GM19397 (cell line): ENCODE measurements around the gene G6PC3.
"Not testable (repeated sequence)": the region's sequence is repeated elsewhere in the genome, so short reads cannot be mapped to it uniquely, and the experiment has no call there.

ENCODE experiments used
- ATAC-seq: cut with Tn5 transposase; IDR thresholded peaks from one replicate; pipeline ENCODE4 v1.9.1; 2021; ENCODE audit warnings: mild to moderate bottlenecking, moderate library complexity; ENCODE audit not compliant: unreplicated experiment

The G6PC3 gene

GRCh38 chr17:44105483-44105882 lies 34.9 kb downstream of the G6PC3 start:
- no peak for ATAC-seq

- no peak for ATAC-seq
Observed at GRCh38 chr17:44105941-44106340, 35.4 kb downstream of the G6PC3 start.

- no peak for ATAC-seq
Observed at GRCh38 chr17:44106801-44107200, 36.3 kb downstream of the G6PC3 start.

DNA sequence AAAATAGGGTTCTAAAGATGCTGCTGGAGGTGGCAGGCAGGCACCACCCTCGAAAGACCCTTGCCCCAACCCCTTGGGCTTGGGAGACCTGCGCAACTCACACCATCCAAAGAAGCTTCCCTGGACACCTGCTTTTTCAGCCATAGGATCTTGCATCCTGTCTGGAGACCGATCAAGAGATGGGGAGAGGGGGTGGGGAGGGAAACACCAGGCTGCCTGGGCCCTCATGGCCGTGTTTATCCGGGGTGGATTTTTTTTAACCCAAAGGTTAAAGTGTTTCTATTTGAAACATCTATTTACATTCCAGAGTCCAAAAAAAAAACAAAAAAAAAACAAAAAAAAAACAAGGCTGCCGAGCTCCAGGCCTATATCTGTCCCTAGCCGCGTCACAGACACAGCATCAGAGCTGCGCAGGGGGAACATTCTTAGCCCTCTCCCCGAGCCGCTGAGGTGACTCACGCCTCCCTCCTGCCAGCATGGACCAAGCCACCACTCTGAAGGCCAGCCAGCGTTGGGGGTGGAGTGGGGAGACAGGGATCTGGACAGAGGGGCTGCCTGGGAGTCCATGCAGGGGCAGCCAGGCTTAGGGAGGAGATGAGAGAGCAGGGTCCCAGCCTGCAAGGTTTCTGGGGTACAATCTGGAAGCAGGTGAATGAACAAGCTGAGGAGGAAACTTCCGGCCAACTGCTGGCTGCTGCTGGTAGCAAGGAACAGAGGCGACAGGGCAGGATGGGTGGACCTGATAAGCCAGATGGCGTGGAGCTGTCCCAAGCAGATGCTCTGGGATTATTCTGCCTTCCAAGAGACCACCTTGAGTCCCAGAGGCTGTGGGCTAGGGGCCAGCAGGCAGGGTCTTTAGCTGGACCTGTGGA lies 38.1 kb downstream of the G6PC3 start:
- no peak for ATAC-seq

DNA sequence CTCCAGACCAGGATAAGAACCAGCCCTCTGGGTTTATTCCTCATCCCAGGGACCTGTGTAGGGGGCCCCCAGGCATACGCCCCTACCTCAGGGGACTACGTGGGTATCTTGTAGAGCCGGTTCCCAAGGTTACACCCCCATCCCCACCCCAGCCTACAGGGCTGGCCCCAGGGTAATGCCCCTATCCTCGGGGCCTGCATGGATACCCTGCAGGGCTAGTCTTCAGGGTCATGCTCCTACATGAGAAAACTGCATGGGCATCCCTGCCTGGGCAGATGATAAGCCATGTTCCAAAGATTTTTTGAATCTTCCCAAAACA lies 38.7 kb downstream of the G6PC3 start:
- no peak for ATAC-seq

GRCh38 chr17:44110011-44110686 lies 39.6 kb downstream of the G6PC3 start:
- ATAC-seq, result no peak

DNA sequence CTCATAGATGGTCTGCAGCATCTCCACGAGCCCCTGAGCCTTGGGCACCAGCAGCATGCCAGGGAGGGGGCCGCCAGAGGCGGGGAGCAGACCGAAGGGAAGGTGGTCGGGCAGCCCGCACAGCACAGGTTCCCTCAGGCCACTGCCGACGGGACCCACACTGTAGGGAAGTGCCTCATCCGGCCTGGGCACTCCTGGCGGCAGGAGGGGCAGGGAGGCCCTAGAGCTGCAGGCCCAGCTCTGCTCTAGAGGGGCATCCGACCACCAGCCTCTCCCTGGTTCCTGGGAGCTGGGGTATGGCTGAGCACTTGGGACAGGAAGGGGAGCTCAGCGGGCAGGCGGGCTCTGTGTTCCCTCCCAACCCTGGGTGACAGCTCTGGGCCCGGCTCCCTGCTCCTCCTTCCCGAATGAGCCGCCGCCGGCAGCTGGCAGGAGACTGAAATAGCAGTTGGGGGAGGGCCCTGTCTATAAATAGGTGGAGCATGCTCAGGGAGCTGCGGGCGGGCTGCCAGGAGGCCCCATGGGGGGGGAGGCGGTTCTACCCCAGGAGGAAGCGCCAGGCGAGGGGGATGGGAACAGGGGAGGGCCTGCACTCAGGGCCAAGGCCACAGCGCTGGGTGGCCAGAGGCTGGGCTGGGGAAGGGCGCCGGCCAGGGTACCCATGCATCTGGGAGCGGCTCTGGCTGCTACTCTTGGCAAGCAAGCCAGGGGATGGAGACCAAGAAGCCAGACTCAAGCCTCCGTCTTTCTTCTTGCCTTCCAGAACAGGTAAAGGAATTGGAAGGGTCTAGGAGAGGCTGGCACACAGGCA lies 40.5 kb downstream of the G6PC3 start:
- peak; percentile 55 for ATAC-seq

DNA sequence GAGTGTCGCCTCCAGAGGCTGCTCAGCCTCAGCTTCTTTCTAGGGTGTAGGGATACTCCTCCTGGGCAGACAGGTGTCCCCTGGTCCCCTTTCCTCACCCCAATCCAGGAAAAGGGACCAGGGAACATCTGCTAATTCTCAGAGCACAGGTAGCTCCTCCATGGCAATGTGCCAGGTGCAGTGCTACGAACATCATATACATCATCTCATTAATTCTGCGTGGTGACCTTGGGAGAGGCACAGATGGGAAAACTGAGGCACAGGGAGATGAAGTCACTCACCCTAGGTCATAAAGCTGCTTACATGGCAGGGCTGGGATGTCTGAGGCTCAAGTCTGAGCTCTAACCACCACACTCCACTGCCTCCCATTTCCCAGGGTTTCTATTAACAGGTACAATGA lies 41.2 kb downstream of the G6PC3 start:
- ATAC-seq, result no peak

DNA sequence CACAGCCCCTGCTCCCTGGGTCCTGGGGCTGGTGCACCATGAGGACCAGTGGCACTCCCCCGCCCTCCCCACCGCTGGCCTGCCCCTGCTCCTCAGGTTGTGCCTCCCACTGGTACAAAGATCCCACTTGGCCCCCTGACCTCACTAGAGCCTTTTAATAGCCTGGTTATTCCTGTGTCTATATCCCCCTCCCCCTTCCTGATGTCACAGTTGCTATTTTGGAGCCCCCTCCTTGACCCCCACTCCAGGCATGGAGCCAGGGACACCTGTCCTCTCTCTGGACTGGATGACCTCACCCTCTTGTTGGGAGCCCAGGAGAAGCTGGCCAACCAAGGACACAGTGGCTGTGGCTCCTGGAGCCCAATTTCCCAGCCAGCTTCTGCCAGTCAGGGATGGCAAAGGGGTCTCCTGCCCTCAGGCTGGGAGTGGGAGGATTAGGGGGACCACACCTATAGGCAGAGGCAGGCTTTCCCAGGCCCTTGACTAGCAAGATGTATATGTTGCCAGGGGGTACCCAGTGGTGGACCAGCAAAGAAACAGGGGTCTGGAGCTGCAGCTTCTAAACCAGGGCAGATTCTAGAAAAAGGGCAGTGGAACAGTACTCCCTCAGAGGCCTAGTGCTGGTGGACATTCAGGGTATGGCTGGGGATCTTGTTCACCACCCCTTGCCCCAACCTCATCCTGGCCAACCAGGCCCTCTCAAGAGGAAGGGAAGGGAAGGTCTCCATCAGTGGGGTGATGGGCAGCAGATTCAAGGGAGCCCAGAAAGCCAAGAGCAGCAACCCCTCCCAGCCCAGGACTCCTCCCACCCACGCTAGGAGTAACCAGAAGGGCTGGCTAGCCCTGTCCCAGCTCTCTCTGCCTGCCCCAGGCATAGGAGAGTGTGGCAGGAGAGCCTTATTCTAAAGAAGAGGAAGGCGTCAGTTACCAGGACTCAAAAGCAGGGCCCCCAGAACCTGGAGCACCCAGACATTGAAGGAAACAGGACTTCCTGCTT lies 42.0 kb downstream of the G6PC3 start:
- no peak for ATAC-seq

DNA sequence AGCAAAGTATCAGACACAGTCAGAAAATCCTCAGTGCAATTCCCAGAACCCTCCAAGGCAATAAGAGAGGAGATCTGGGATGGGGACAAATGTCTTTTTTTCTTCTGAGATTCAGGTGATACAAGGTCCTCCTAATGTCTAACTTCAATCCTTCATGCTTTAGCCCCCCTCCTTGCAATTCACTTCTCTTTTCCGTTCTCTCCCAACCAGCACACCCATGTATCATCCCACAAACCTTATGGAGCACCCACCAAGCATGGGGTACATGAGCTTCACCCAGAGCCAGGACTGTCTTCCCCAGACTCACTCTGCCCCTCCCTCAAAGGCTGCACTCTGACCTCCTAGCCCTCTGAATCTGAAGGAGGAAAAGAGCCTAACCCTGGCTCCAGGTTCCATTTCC lies 42.8 kb downstream of the G6PC3 start:
- ATAC-seq, result no peak

- no peak for ATAC-seq
Observed at GRCh38 chr17:44113868-44114840, 43.6 kb downstream of the G6PC3 start.

- no peak for ATAC-seq
Observed at GRCh38 chr17:44115585-44116415, 45.3 kb downstream of the G6PC3 start.

DNA sequence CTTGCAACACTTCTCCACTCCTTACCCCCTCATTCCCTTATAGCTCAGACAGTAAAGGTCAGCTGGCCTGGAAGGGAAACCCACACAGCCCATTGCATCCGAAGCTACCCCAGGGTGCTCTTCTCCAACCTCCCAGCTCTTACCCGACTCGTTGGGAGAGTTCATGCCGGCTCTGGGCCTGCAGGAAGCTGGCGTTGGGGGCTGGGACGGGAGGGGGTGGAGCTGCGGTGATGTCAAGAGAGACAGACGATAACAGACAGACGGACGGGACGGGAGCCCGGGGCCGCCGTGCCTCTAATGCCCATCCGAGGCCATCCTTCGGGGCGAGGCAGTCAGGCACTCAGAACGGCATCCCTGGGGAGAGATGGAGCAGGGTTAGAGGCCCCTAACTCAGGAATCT lies 46.8 kb downstream of the G6PC3 start:
- ATAC-seq, result no peak

GRCh38 chr17:44118427-44119050 lies 48.0 kb downstream of the G6PC3 start:
- no peak for ATAC-seq

DNA sequence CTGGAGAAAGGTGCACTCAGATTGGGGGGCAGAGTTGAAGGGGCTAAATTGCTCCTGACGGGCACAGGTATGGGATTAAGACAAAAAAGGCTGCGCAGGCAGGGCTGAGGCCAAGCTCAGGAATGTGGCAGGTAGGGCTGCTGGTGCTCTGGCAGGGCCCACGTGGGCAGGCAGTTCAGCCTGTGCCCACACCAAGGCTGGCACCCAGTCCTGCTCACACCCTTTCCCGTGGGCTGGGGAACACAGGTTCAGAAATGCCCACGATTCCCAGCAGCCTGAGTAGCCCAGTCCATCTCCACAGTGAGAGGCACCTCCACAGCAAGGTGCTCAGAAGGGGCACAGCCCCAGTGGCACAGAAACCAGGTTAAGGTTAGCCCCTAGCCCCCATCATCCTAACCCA lies 48.5 kb downstream of the G6PC3 start:
- ATAC-seq, result no peak

DNA sequence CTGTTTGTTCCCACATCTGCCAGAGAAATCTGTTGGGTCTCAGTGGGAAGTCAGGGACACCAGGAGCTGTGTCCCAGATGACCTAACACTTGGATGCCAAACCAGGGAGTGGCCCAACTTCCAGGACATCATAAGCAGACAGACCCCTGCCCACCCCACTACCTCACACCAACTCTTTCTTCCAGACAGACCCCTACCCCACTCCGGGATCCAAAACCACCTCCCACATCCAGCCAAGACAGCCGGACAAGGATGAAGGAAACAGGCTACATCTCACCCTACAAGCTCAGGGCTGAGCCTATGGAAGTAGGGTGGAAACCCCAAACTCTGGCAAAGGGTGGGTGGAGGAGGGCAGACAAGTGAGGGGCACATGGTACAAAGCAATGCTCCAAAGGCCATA lies 49.3 kb downstream of the G6PC3 start:
- no peak for ATAC-seq

- ATAC-seq, result not testable (repeated sequence)
Observed at GRCh38 chr17:44120281-44120680, 49.7 kb downstream of the G6PC3 start.
